Subcutaneous abdominal adipose tissue (tissue), 5 donors: ENCODE measurements around the gene PFDN1.

Source experiments
- H3K27ac ChIP-seq: one replicate; pipeline ENCODE4 v1.7.0; 2013; ENCODE audit warnings: low read depth, mild to moderate bottlenecking, inconsistent platforms, low read length, moderate library complexity
- H3K27me3 ChIP-seq, 5 donors: one replicate each; pipeline ENCODE4 v1.7.0; 2013; ENCODE audit warnings: low read length in 5 of 5, inconsistent platforms in 1 of 5; ENCODE audit not compliant: control insufficient read depth in 5 of 5, insufficient read depth in 4 of 5
- H3K36me3 ChIP-seq, 5 donors: one replicate each; pipeline ENCODE4 v1.7.0; 2013; ENCODE audit warnings: low read length in 5 of 5; ENCODE audit not compliant: control insufficient read depth in 5 of 5, insufficient read depth in 5 of 5
- H3K4me1 ChIP-seq, 5 donors: one replicate each; pipeline ENCODE4 v1.7.0; 2013; ENCODE audit warnings: low read length in 5 of 5, mild to moderate bottlenecking in 3 of 5, moderate library complexity in 1 of 5; ENCODE audit not compliant: control insufficient read depth in 5 of 5, insufficient read depth in 5 of 5
- H3K4me3 ChIP-seq, 5 donors: one replicate each; pipeline ENCODE4 v1.7.0; 2013; ENCODE audit warnings: low read length in 5 of 5, low read depth in 1 of 5
- H3K9ac ChIP-seq, 5 donors: one replicate each; pipeline ENCODE4 v1.7.0; 2013; ENCODE audit warnings: low read length in 5 of 5, mild to moderate bottlenecking in 4 of 5, moderate library complexity in 3 of 5
- H3K9me3 ChIP-seq, 5 donors: one replicate each; pipeline ENCODE4 v1.7.0; 2013; ENCODE audit warnings: low read length in 5 of 5; ENCODE audit not compliant: control insufficient read depth in 5 of 5
- donor health status: healthy.
- donor health status: healthy.
- donor health status: healthy.
- donor health status: healthy.
- donor health status: healthy.

Gene PFDN1

GRCh38 chr5:140265845-140266244 is 37.1 kb downstream of the PFDN1 start:
- no peak overlapping the region for H3K27ac ChIP-seq
- no peak overlapping the region for H3K4me3 ChIP-seq
- peaks cover 2 to 23% (median 10%) of the 10 kb centered on the region in 5 donors for H3K4me1 ChIP-seq
- no peaks in the 10 kb centered on the region for H3K27me3 ChIP-seq
- peaks cover 0 to 9% (median 0%) of the 10 kb centered on the region in 5 donors for H3K36me3 ChIP-seq
- H3K9me3 ChIP-seq: no peaks in the 10 kb centered on the region
- H3K9ac ChIP-seq: no peak overlapping the region

GRCh38 chr5:140262839-140263238 is 40.1 kb downstream of the PFDN1 start:
- Histone ChIP-seq H3K9ac (no peak overlapping the region), H3K27ac (peak overlapping the region; percentile 48), H3K36me3 (peaks cover 0 to 21% (median 4%) of the 10 kb centered on the region in 5 donors), H3K9me3 (no peaks in the 10 kb centered on the region), H3K4me1 (peaks cover 2 to 24% (median 10%) of the 10 kb centered on the region in 5 donors), H3K27me3 (no peaks in the 10 kb centered on the region), H3K4me3 (no peak overlapping the region)

- Histone ChIP-seq H3K4me3 (no peak overlapping the region), H3K9me3 (no peaks in the 10 kb centered on the region), H3K4me1 (peaks cover 2 to 22% (median 10%) of the 10 kb centered on the region in 5 donors), H3K9ac (peak overlapping the region in 1 of 5 donors; percentile 26), H3K27ac (peak overlapping the region; percentile 48), H3K36me3 (peaks cover 0 to 25% (median 4%) of the 10 kb centered on the region in 5 donors), H3K27me3 (no peaks in the 10 kb centered on the region)
These were observed 40.7 kb downstream of the PFDN1 start for GRCh38 chr5:140262221-140262620.

GRCh38 chr5:140261403-140262171 is 41.3 kb downstream of the PFDN1 start:
- Histone ChIP-seq H3K9ac (peak overlapping the region in 1 of 5 donors; percentile 26), H3K9me3 (no peaks in the 10 kb centered on the region), H3K27ac (peak overlapping the region; percentile 48), H3K27me3 (no peaks in the 10 kb centered on the region), H3K36me3 (peaks cover 0 to 20% (median 4%) of the 10 kb centered on the region in 5 donors), H3K4me1 (peaks cover 0 to 16% (median 10%) of the 10 kb centered on the region in 5 donors), H3K4me3 (no peak overlapping the region)

- peaks cover 0 to 19% (median 4%) of the 10 kb centered on the region in 5 donors for H3K36me3 ChIP-seq
- no peaks in the 10 kb centered on the region for H3K9me3 ChIP-seq
- H3K27ac ChIP-seq: no peak overlapping the region
- no peak overlapping the region for H3K4me3 ChIP-seq
- H3K27me3 ChIP-seq: no peaks in the 10 kb centered on the region
- peaks cover 0 to 16% (median 10%) of the 10 kb centered on the region in 5 donors for H3K4me1 ChIP-seq
- no peak overlapping the region for H3K9ac ChIP-seq
These were observed 42.7 kb downstream of the PFDN1 start for GRCh38 chr5:140260089-140260656.

GRCh38 chr5:140259500-140259899 is 43.4 kb downstream of the PFDN1 start:
- Histone ChIP-seq H3K36me3 (peaks cover 0 to 22% (median 4%) of the 10 kb centered on the region in 5 donors), H3K9me3 (no peaks in the 10 kb centered on the region), H3K4me3 (no peak overlapping the region), H3K9ac (no peak overlapping the region), H3K4me1 (peaks cover 0 to 16% (median 10%) of the 10 kb centered on the region in 5 donors), H3K27ac (no peak overlapping the region), H3K27me3 (no peaks in the 10 kb centered on the region)

GRCh38 chr5:140258873-140259272 is 44.0 kb downstream of the PFDN1 start:
- H3K27ac ChIP-seq: no peak overlapping the region
- H3K9me3 ChIP-seq: no peaks in the 10 kb centered on the region
- no peak overlapping the region for H3K9ac ChIP-seq
- H3K36me3 ChIP-seq: peaks cover 0 to 26% (median 4%) of the 10 kb centered on the region in 5 donors
- peaks cover 0 to 22% (median 16%) of the 10 kb centered on the region in 5 donors for H3K4me1 ChIP-seq
- H3K27me3 ChIP-seq: no peaks in the 10 kb centered on the region
- H3K4me3 ChIP-seq: no peak overlapping the region

GRCh38 chr5:140258016-140258415 is 44.9 kb downstream of the PFDN1 start:
- Histone ChIP-seq H3K9me3 (no peaks in the 10 kb centered on the region), H3K9ac (no peak overlapping the region), H3K27me3 (no peaks in the 10 kb centered on the region), H3K4me1 (peaks cover 0 to 26% (median 21%) of the 10 kb centered on the region in 5 donors), H3K36me3 (peaks cover 0 to 26% (median 4%) of the 10 kb centered on the region in 5 donors), H3K4me3 (no peak overlapping the region), H3K27ac (no peak overlapping the region)

- Histone ChIP-seq H3K4me1 (peaks cover 0 to 25% (median 20%) of the 10 kb centered on the region in 5 donors), H3K27ac (no peak overlapping the region), H3K9me3 (no peaks in the 10 kb centered on the region), H3K27me3 (no peaks in the 10 kb centered on the region), H3K36me3 (peaks cover 0 to 22% (median 7%) of the 10 kb centered on the region in 5 donors), H3K9ac (no peak overlapping the region), H3K4me3 (no peak overlapping the region)
These were observed 46.2 kb downstream of the PFDN1 start for GRCh38 chr5:140256726-140257125.
